NCI-H748 (cell line): ENCODE data around the gene LIF.

ENCODE experiments used
- DNase-seq: peaks from one replicate; lab custom pipeline; 2025; ENCODE audit not compliant: unreplicated experiment; lab: John Stamatoyannopoulos, UW

LIF gene

DNA sequence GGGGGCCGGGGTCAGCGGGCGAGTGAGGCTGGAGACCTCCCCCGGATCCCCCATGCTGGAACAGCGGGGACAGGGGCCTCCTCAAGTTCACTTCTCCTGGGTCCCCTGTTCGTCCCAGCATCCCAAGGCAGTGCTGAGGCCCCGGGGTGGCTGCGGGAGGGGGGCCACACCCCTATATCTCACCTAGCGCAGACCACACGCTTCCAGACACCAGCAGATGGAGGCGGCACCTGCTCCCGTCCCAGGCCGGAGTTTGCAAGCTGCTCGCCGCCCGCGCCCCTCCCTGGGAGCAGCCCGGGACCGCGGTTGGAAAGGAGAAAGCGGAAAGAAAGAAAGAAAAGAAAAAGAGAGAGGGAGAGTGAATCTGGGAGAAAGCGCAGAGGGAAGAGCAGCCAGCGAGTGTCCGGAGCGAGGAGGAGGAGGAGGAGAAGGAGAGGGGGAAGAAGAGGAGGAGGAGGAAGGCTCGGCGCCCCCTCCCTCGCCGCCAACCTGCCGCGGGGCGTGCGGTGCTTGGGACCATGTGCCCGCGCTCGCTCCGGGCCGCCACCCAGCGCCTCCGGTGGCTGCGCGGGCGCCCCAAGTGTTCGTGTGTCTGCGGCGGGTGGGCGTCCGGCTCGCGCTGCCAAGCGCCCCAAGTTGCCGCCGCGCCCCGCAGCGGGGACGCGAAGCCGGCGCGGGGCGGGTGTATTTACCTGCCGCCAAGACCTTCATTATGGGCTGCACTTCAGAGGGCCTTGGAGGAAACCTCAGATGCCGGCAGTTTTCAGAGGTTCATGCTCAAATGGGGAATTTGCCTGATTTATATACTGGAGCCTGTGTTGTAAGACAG, at the start of gene LIF:
TSS of gene LIF (minus strand) at position 775 of the 829 bp plus-strand sequence. CDS start at position 711, 64 bp downstream.
- peak; percentile 22 for DNase-seq

DNA sequence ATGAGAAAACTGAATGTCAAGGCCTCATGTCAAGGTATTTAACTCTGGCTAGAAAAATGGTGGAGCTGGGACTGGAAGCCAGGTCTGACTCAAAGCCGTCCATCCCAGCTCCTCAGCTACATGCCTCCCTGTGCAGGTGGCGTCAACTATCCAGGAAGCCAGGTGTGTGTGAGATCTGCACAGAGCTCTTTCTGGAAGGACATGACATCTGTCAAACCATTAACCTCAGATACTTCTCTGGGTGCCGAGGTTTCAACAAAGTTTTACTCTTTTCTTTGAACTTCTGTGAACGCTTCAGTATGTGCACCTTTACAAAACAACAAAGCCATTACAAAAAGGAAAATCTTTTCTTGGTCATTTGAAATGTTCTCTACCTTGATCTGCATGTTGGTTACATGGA, 49.8 kb upstream of the LIF start:
- DNase-seq = no peak

DNA sequence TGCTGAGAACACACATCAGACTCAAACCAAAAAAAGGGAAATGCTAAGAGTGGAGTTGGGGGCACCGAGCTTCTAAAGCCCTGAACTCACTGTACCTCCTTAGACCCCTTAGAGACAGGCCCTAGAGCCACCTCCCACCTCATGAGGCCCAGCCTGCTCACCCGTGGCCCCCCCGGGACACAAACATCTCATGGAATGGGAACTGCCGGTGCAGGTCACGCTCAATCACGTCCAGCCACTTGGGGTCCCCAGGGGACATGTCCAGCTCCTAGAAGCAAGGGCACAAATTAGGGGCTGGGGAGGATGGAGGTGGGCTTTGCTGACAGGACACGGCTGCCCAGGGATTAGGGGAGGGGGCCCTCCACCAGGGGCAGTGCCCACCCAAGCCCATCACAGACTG, 49.0 kb upstream of the LIF start:
- DNase-seq = no peak

DNA sequence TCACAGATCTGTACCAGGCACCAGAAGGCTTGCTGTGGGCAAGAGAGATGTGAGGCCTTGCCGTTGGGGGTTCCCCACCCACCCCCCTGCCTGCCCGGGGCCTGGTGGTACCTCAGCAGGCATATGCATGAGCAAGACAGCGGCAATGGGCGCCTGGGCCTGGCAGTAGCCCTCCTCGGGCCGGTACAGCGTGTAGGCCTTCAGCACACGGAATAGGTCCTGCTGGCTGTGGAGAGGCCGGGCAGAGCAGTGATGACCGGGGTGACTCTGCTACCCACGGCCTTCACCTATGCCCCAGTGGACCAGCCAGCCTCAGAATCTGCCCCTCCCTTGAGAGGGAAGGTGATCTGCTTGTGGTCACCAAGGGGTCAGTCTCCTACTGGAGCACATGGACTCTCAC, 48.3 kb upstream of the LIF start:
- DNase-seq = no peak

DNA sequence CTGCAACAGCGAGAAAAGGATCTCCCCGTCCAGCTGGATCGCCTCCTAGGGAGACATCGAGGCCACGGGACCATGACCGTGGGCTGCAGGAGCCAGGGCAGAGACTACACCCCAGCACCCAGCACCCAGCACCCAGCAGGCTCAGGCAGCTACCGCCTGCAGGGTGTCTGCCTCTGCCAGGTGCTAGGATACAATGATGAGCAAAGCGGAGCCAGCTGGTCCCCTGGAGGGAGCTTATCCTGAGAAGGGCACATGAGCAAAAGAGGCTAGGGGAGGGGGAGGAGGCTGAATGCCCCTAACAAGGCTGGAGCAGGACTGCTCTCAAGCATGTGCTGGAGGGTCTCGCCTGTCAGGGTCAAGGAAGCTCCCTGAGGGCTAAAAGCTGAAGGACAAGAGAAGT, 47.5 kb upstream of the LIF start:
- DNase-seq = no peak

DNA sequence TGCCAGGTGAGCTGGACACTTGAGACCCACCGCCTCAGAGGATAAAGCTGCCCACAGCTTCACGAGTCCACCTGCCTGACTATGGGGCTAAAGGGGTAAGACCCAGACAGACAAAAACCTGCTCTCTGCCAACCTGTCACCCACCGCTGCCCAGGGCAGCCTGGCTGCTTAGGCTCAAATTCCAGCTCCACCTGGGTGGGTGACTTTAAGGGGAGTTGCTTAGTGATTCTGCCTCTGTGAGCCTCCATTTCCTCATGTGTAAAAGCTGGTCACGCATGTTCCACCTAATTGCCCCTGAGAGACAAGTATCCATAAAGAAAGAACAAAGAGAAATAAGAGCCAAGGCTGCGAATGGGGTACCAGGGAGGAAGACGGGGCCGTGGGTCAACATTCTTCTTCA, 46.5 kb upstream of the LIF start:
- DNase-seq = no peak

DNA sequence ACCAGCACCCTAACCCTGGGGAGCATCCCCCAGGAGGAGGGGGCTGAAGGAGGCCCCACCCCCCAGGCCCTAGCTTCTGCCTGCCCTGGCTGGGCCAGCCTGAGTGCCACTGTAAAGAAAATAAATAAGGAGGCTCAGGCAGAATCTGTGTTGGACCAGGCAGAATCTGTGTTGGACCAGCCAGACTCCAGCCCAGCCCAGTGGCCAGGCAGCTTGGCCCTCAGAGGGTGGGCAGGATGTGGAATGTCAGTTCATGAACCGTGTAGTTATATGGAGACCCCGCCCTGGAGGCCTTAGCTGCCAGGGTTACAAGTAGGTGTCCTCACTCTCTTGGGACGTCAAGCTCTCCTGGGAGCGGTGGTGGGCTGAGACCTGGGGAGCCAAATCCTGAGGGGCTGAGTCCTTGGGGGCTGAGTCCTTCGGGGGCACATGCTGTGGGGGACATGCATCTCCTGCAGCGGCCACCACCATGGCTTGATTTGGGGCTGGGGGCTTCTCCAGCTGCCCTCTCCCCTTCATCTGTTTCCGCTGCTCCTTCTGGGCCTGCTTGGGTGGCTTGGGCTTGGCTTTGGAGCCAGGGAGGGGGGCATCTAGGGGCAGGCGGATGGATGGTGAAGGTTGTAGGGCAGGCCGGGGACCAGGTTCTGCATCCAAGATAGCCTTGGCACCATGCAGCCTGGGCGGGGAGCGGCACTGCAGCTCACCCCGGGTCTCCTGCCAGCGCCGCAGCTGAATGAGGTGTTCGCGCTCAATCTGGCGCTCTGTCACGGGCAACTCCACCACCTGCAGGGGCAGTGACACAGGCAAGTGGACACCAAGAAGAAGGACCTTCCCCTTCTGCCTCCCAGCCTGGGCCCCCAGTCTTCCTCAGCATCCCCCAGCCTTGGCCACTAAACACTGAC, 45.8 kb upstream of the LIF start:
- DNase-seq = no peak

DNA sequence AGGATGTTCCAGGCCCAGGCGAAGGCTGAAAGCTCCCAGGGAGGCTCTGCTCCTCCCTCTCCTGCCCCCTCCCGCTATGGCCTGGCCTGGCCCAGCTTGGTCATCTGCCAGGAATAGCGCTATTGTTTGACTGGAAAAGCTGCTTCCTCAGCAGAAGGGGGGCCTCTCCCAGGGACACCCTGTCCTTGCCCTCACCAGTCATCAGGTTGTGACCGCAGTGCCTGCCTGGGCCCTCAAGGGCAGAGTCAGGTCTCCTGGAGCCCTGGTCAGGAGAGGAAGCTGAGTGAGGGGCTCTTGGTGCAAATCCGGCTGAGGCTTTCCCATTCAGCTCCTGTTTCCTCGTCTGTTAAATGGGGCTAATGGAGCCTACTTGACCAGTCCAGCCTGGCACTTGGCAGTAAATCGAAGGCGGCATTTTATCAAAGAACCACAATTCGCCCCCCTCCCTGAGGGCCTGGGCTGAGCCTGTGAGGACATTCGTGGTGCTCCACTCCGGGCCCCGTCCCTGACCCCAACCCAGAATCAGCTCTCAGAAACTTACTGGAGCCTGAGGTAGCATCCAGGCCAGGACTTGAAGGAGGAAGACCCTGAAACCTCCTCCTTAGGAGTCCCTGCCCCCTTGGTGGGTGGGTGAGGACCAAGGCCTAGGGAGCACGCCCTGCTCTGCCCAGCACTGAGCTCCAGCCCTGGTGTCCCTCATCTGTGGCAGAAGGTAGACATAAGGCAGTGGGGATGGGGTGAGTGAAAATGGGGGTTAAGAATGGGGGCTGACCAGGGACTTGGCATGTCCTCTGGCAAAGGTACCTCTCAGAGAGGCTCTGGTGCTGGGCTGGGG, 44.7 kb upstream of the LIF start:
- peak; percentile 29 for DNase-seq

DNA sequence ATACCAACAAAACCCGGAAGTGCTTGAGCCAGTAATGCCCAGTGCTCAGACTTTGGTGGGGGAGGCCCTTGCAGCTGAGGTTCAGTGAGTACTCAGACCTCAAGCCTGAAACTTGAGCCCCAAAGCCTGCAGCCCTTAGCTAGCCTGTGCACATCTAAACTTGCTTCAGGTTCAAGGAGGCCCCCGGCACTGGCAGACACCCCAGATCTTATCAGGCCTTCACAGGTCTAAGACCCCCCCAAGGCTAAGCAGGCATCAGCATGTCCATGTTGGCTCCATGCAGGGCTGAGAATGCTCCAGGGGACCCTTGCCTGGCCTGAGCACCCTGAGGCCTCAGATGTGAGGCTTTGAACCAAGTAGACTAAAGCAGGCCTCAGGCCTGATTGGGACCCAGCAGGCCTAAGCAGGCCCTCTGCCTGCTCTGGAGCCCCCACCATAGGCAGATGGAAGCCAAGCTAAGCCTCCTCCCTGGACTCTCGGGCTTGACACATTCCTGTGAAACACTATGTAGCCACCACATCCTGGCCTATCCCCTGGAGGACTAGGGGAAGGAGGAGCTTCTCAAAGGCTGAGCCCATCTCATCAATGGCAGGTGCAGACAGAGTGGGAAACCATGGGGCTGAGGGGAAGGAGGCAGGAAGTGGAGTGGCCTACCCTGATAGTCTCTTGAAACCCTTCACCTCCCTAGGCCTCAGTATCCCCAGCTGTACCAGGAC, 43.9 kb upstream of the LIF start:
- DNase-seq = peak; percentile 22

DNA sequence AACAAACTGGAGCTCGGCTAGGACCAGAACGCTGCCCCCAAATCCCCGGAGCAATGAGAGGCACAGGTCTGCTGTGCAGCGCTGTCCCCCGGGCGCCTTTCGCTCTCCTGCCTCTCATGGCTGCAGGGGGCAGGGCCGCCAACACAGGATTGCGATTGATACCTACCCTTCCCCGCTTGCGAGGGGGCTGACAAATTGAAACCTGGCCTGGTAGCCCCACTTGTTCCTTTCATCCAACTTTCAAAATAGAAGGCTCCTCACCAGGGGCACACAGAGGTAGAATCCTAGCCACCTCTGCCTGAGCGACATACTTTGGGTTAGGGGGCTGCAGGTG, 43.4 kb upstream of the LIF start:
- no peak for DNase-seq

DNA sequence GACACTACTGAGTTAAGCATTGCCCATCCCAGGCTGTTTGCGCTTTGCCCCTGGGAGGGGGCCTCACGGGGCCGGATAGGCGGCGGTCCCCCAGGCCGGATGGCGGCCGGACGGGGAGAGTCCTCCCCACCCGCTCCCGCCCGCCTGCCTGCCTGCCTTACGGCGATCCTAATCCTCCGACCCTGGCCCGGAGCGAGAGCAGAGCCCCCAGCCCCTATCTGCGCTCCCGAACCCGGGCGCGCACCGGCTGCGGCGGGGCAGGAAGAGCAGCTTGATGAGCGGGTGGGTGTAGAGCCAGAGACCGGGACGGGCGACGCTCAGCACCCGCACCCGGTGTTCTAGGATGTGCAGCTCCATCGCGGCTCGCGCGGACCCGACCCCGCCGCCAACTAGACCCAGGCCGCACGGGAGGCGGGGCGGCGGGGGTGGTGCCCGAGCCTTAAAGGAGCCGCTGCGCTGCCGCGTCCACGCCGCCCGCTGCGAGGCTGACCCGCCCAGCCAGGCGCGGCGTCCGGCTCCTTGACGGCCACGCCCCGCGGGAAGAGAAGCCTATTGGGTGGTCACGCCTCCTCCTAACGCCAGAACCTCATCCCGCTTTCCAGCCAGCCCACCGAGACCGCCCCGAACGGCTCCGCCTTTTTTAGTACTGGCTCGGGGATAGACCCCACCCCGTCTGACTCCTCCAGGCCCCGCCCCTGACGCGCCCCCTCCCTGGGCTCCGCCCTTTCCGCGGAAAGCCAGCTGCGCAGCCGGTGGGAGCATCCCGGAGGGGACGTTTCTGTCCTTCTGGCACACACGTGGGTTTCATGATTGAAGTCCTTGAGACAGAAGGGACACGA, 42.8 kb upstream of the LIF start, which contains the start of gene CASTOR1:
TSS of gene CASTOR1 (minus strand) at position 365 of the 839 bp plus-strand sequence. CDS start at position 357, 8 bp downstream.
- DNase-seq = peak; percentile 95

DNA sequence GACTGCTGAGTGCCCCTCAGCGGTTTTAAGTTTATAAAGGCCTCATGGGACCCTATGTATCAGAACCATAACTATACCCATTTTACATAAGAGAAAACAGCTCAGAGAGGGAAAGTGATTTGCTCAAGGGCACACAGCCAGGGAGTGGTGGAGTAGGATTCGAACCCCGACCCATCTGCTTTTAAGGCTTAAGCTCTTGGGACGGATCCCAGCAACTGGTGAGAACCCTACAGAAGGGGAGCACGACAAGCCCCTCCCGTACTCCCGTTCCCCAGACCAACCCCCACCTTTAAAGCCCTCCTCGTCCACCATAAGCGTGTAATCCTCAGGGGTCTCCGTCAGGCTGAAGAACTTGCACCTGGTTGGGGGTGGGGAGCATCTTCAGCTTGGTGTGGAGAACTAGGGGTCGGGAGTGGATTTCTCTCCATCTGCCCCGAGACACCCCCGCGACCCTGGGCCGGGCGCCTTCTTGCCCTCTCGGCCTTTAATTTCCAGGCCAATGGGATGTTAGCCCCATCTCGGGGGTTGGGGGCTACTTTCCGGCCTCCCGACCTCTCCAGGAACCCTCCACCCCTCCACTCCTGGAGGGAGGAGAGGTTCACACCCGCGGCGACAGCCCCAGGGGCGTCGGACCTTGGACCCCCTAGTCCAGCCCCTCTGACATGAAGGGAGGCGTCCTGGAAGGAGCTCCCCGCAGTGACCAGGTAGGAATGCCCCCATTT, 42.0 kb upstream of the LIF start:
- DNase-seq = no peak

DNA sequence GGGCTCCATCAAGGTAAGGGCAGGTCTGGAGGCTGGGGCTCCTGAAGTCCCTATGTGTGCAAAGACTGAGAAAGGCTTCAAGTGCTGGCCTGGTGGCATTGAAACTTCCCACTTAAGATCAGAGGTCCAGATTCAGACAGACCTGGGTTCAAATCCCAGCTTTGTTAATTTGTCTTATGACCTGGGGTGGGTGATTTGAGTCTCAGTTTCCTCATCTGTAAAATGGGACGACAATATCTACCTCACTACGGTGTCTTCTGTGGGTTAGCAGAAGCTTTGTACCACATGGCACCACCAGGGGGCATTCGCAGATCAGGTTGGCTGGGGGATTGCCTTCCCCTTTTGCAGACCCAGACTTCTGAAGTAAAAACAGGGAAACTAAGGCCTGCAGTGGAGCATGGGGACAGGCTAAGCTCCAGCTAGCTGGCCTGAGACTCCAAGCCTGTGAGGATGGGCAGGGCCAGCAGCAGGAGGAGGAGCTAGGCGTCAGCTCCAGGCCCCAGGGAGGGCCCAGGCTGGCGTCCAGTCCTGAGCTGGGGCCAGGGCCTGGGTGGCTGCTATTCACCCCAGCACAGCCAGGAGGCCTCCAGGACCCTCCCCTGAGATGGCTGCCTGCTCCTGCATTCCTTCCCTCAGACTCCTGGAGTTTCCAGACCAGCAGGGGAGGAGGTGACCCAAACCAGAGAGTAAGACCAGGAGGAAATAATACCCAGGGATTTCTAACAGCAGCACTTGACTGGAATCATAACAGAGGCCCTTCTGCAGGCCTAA, 41.3 kb upstream of the LIF start:
- peak; percentile 64 for DNase-seq

DNA sequence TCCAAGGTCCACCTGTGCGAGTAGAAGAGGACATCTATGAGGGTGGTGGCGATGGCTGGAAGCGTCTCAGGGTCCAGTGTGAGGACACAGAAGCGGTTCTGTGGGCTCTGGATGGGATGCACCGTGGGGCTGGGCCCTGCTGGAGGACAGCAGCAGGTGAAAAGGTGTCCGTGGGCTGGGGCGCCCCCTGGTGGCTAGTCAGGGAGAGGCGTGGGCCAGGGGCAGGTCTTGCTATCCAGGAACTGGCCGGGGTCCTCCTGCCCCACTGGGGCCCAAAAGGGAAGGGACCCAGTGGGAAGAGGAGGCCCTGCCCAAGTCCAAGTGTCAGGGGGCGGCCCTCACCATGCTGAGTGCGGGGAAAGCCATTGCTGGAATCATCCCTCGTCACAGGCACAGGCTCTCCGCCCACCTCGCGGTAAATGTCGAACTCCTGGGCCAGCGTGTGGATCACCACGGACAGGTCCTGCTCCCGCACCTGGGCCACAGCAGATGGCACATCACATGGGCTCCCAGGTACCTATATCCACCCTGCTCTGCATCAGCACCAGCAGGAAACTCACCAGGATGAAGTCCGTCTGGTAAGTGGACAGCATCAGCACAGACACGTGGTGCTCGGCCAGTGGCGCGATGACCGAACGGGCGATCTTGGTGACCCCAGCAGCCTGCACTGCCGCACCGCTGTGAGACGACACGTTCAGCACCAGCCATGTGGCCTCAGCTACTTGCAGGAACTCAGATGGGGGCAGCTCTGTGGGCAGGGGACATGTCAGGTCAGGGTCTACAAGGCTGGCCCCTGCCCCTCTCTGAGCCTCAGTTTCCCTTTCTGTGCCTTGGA, 40.5 kb upstream of the LIF start:
- DNase-seq = peak; percentile 52

DNA sequence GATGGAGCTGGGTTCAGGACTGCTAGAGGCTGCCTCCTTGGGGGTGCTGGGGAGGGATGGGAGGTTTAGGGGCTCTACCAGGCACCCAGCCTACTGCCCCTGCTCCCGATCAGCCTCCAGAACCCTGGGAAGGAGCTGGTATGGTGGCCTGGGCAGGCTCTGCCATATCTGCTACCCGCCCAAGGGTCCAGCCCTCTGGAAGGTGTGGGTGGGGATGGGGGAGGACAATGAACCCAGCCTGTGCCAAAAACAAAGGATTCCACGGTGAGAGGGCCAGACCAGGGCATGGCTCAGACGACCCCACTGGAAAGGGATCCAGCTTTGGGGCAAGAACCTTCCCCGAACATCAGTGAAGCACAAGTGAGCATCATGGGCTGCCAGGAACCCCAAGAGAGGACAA, 39.8 kb upstream of the LIF start:
- DNase-seq = no peak

DNA sequence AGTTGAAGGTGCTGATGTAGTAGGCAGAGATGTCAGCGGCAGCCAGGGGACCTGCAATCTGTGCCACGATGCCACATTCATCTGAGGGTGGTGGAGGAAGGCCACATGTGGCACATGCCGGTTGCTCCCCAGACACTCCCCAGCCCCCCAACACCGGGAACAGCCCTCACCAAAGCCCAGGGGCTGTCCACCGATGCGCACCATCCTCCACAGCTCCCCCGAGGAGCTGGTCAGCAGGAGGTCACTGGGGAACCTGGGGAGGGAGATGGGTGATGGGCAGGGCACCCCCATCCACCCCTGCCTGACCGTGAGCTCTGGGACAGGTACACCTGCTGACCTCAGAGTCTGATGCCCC, 39.3 kb upstream of the LIF start:
- DNase-seq = no peak

DNA sequence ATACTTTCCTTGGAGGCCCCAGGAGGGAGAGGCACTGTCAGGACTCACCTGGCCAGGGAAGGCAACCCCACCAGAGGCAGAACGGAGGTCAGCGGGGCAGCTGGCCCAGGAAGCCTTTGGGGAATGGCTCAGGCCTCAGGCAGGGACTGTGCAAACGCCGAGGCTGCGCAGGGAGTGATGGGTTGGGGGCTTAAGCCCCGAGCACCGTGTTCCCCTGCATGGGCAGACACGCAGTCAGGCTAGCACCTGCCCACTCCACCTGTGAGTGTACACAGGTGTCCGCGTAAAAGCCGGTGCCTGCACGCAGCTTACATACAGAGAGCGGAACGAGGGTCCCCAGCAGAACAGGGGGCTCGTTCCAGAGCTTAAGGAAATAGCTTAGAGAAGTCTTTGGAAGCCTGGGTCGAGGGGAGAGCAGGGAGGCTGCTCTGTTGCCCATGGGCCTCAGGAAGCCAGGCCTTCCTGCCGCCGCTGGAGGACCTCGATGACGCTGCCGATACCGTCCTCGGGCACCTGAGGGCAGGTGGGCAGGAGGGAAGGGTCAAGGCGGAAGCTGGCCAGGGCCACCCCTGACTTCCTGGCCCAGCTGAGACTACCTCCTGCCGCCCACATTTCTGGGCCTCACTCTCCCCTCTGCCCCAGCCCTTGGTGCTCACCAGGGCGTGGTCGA, 38.8 kb upstream of the LIF start:
- DNase-seq = no peak
